ENCODE results near the gene TSPYL4. TPM values are rescaled to one million over a fixed set of nuclear protein-coding genes. Genes with fewer than 3 reads are reported as not detected.

TSPYL4 gene
- total RNA-seq, 2 donors from 2014 or later = 29.2 to 34.5 TPM

- no peaks in the 10 kb centered on the region for H3K9me3 ChIP-seq
- no peaks in the 10 kb centered on the region for H3K27me3 ChIP-seq
- no peaks in the 10 kb centered on the region for H3K36me3 ChIP-seq
- H3K4me3 ChIP-seq = no peak overlapping the region
- no peak for DNase-seq (ENCODE audit: low spot score)
- TF ChIP-seq CTCF (IDR thresholded peaks at IDR 0.05) = no peak
- no peak overlapping the region for H3K27ac ChIP-seq
- peaks cover 0 to 21% of the 10 kb centered on the region in 2 donors for H3K4me1 ChIP-seq
Measured at GRCh38 chr6:116214681-116215080, 39.2 kb downstream of the TSPYL4 start.

- DNase-seq (ENCODE audit: low spot score) = no peak
- H3K27me3 ChIP-seq = no peaks in the 10 kb centered on the region
- peak overlapping the region; percentile 53 to 57 for H3K27ac ChIP-seq
- no peak for TF ChIP-seq CTCF (IDR thresholded peaks at IDR 0.05)
- no peak overlapping the region for H3K4me3 ChIP-seq
- no peaks in the 10 kb centered on the region for H3K36me3 ChIP-seq
- peaks cover 0 to 10% of the 10 kb centered on the region in 2 donors for H3K4me1 ChIP-seq
- no peaks in the 10 kb centered on the region for H3K9me3 ChIP-seq
Measured at GRCh38 chr6:116210750-116211425, 43.0 kb downstream of the TSPYL4 start.

GRCh38 chr6:116210316-116210715 is 43.6 kb downstream of the TSPYL4 start:
- Histone ChIP-seq H3K4me1 (peaks cover 0 to 10% of the 10 kb centered on the region in 2 donors), H3K9me3 (no peaks in the 10 kb centered on the region), H3K27me3 (no peaks in the 10 kb centered on the region), H3K36me3 (no peaks in the 10 kb centered on the region), H3K4me3 (no peak overlapping the region), H3K27ac (peak overlapping the region in 1 of 2 donors; percentile 57)
- TF ChIP-seq CTCF (IDR thresholded peaks at IDR 0.05) = no peak
- no peak for DNase-seq (ENCODE audit: low spot score)

- no peak for DNase-seq (ENCODE audit: low spot score)
- Histone ChIP-seq H3K4me1 (peaks cover 0 to 10% of the 10 kb centered on the region in 2 donors), H3K27me3 (no peaks in the 10 kb centered on the region), H3K4me3 (no peak overlapping the region), H3K36me3 (no peaks in the 10 kb centered on the region), H3K9me3 (no peaks in the 10 kb centered on the region), H3K27ac (no peak overlapping the region)
- TF ChIP-seq CTCF (IDR thresholded peaks at IDR 0.05) = no peak
Measured at GRCh38 chr6:116208056-116208785, 45.7 kb downstream of the TSPYL4 start.

GRCh38 chr6:116206231-116206903 is 47.5 kb downstream of the TSPYL4 start:
- Histone ChIP-seq H3K36me3 (no peaks in the 10 kb centered on the region), H3K4me3 (no peak overlapping the region), H3K4me1 (peaks cover 0 to 10% of the 10 kb centered on the region in 2 donors), H3K27me3 (no peaks in the 10 kb centered on the region), H3K9me3 (no peaks in the 10 kb centered on the region), H3K27ac (no peak overlapping the region)
- no peak for DNase-seq (ENCODE audit: low spot score)
- TF ChIP-seq CTCF (IDR thresholded peaks at IDR 0.05) = no peak

Measured in right atrium auricular region (tissue), 2 donors.